Retinal pigment epithelial cell (primary cell): ENCODE data around the gene AP3S2.

ENCODE experiments used
- DNase-seq: peaks from one replicate; pipeline ENCODE4 v3.0.0-alpha.2; 2010; ENCODE audit warnings: low read depth
- H3K4me3 ChIP-seq: 2 replicates; pipeline ENCODE4 v1.5.1; 2011; ENCODE audit warnings: mild to moderate bottlenecking, low read length, control low read depth, moderate library complexity
- TF ChIP-seq, protein P1 (sequence below): conservative IDR thresholded peaks from 2 replicates; pipeline ENCODE4 v1.5.1; 2011; ENCODE audit warnings: low read depth, low read length, control low read depth, inconsistent platforms

Gene AP3S2

DNA sequence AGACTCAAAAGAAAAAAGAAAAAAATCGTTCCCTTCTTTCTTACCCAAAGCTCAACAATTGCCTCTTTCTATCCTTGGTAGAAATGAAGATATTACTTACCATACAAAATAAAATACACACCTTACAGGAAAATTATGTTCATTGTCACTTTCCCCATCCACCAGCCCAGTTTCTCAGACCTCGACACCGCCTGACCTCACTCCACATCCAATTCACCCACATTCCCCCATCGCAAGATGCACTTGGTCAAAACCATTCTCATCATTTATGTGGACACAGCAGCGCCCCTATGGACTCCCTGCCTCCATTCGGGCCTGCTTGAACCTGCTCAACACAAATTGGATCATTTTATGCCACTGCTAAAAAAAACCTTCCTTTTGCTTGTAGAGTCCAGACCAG lies 86.1 kb downstream of the AP3S2 start:
- TF ChIP-seq, protein P1, sequence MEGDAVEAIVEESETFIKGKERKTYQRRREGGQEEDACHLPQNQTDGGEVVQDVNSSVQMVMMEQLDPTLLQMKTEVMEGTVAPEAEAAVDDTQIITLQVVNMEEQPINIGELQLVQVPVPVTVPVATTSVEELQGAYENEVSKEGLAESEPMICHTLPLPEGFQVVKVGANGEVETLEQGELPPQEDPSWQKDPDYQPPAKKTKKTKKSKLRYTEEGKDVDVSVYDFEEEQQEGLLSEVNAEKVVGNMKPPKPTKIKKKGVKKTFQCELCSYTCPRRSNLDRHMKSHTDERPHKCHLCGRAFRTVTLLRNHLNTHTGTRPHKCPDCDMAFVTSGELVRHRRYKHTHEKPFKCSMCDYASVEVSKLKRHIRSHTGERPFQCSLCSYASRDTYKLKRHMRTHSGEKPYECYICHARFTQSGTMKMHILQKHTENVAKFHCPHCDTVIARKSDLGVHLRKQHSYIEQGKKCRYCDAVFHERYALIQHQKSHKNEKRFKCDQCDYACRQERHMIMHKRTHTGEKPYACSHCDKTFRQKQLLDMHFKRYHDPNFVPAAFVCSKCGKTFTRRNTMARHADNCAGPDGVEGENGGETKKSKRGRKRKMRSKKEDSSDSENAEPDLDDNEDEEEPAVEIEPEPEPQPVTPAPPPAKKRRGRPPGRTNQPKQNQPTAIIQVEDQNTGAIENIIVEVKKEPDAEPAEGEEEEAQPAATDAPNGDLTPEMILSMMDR = no peak
- no peak overlapping the region for H3K4me3 ChIP-seq
- DNase-seq = no peak

DNA sequence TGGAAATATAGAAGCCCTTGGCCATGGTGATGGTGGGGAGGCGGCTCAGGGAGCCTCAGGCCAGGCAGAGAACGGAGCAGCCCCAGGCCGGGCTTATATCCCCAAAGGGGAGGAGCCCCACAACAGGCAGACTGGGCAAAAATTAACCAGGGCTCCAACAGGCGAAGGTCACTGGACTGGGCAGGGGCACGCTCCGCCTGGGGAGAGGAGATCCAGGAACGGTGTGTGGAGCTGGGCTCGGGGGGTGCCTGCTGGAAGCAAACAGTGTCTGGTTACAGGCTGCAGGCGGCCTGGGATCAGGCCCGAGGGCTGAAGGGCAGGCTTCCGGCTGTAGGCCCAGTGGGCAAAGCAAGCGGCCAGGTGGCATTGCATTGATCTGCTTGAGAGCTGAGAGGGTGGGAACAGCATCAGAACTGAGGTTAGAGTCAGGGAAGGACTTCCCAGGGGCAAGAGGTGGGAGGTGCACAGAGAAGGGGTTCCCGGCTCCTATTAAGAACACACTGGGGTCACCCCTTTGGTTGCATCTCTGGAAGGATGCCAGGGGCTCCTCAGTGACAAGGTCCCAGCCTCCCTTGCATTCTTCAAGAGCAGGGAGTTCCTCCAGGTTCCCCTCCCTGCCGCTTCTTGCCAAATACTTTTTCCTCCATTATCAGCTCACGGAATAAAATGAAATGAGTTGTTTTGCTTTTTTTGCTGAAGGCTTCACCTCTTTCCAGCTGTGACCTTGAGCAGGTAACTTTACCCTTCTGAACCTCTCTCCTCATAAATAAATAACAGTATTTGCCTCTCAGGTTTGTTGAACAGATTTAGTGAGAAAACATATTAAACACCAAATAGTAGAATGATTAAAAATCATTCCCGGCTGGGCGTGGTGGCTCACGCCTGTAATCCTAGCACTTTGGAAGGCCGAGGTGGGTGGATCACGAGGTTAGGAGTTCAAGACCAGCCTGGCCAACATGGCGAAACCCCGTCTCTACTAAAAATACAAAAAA lies 86.9 kb downstream of the AP3S2 start:
- no peak for DNase-seq
- no peak overlapping the region for H3K4me3 ChIP-seq
- TF ChIP-seq, protein P1 = no peak

DNA sequence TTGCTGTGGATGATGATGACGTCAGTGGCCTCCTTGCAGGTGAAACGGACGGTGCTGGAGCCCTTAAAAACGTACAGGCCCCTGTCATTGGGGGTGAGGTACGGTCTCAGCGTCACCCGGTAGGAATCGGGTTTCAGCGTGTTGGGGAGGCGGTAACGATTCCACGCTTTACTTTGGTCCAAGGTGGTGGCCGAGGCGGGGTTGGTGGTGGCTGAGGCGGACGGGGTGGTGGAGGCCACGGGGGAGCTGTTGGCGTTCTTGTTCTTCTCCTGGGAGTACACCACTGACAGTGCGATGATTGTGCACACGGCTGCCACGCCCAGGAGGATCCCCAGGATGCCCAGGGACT lies 87.6 kb downstream of the AP3S2 start:
- TF ChIP-seq, protein P1 = no peak
- no peak for DNase-seq
- no peak overlapping the region for H3K4me3 ChIP-seq

DNA sequence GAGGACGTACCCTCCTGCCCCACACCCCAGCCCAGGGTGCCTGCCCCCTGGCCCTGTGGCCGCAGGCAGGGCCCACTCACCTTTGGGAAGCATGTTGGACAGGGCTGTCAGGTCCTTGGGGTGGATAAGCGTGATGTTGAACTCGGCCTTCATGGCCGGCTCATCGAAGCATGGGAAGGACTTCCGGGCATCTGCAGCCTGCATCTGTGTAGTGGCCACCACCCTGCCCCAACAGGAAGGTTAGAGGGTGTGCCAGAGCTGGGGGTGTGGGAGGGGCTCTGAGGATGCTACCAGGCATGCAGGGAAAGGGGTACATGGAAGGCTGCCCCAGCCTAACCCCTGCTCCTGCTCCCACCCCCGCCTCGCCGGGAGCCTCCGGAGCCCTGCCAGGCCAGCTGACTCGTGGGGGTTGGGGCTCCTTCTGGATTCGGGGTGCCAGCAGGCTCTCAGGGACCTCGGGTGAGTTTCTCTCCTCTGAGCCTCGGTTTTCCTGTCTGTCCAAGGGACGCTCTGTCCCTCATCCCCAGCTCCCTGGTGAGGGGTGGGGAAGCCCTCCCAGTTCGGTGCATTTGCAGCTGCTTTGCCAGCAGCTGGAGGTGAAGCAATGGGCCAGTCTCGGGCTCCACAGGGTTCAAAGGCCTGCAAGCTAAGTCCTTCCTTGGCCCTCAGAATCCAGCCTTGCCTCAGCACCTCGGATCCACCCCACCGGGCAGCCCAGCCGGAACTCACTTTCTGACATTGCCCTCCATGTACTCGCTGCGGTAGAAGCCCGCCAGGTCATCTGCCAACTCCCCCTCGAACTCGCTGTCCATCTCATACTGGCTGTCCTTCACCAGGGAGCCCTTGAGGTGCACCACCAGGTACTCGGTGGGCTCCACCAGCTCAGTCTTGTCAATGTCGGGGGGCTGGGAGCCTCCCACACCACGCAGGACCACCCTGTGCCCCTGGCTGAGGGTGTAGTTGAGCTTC lies 88.3 kb downstream of the AP3S2 start:
- TF ChIP-seq, protein P1 = no peak
- H3K4me3 ChIP-seq = no peak overlapping the region
- DNase-seq = no peak

DNA sequence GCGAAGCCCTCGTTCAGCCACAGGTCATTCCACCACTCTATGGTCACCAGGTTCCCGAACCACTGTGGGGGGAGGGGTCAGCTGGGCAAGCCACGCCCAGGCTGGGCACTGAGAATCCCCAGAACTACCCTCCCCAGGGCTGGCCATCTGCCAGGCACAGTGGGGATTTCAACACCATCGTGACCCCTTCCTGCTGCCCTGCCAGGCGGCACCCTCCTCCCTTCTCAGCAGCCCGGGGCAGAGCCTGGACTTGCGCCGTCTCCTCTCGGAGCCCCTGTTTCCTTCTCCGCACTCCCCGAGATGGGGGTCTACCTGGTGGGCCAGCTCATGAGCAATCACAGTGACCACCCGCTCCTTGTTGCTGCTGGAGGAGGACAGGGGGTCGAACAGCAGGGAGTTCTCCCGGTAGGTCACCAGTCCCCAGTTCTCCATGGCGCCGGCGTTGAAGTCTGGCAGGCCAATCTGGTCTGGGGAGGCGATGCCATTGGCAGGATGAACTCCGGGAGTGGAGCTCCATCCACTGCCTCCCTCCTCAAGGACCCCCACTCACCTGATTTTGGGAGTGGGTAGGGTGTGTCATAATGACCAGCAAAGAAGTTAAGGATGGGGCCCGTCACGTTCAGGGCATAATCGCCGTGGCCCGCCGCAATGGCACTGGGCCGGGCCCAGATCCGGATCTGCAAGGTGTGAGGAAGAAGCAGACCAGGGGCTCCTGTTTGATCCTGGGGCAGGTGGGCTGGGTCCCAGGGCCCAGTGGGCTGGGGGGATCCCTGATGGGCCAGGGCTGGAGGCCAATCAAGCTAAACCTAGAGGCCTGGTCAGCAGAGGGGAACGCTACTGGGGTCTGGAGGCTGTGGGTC lies 89.6 kb downstream of the AP3S2 start:
- H3K4me3 ChIP-seq = no peak overlapping the region
- TF ChIP-seq, protein P1 = no peak
- no peak for DNase-seq

DNA sequence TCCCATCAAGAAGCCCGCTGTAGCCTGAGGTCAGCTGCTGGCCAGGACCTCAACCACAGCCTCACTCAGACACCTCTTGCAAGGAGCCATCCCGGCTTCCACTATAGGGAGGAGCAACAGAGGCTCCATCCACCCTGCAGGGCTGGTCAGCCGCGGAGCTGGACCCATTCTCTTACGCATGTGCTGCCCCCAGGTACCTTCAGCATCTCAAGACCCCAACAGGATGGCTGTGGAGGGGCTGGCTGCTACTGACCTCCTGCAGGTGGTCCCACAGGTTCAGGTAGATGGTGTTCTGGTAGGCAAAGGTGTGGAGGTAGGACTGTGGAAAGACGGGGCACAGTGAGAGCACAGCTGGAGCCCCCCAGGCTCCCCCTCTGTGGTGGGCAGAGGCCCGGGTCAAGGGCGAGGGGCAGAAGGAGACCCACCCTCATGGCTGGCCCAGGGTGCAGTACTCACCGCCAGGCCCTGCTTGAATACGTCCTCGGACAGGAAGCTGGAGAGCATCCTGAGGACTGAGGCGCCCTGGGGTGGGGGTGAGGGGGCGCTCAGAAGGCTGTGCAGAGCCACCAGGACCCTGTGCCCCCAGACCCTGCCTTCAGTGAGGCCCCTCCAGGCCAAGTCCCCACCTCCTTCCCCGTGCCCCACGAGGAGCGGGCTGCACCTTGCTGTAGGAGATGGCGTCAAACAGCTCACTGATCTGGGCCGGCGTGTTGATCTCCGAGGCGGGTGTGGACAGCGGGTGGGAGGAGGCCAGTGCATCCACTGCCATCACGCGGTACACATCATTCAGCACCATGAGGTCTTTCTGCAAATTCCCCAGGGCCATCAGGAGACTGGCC lies 90.6 kb downstream of the AP3S2 start:
- no peak for DNase-seq
- TF ChIP-seq, protein P1 = no peak
- H3K4me3 ChIP-seq = no peak overlapping the region
